Thyroid gland (tissue), 4 donors: Measurements from ENCODE around the gene ZNF888. TPM values are rescaled to one million over a fixed set of nuclear protein-coding genes. Genes with fewer than 3 reads are reported as not detected.
"Not testable (repeated sequence)": the region's sequence is repeated elsewhere in the genome, so short reads cannot be mapped to it uniquely, and the experiment has no call there.

Source experiments
- DNase-seq, 2 donors: peaks; one replicate each; pipeline ENCODE4 v3.0.0-alpha.2; 2019
- H3K27ac ChIP-seq, 3 donors: fragments of 200-600 bp; sonication (generic); 1 replicate in 2 of 3; 2 replicates in 1 of 3; pipeline ENCODE4 v1.5.1; 2016 to 2019; ENCODE audit warnings: mild to moderate bottlenecking in 1 of 3, moderate library complexity in 1 of 3
- H3K27me3 ChIP-seq: fragments of 200-600 bp; sonication (generic); one replicate; pipeline ENCODE4 v1.5.1; 2019
- H3K36me3 ChIP-seq, 2 donors: fragments of 200-600 bp; sonication (generic); one replicate each; pipeline ENCODE4 v1.5.1; 2016 to 2019
- H3K4me1 ChIP-seq, 2 donors: fragments of 200-600 bp; sonication (generic); one replicate each; pipeline ENCODE4 v1.5.1; 2017 to 2019
- H3K4me3 ChIP-seq, 3 donors: fragments of 200-600 bp; sonication (generic); replicated peaks in 1 of 3; 1 replicate in 2 of 3; 2 replicates in 1 of 3; pipeline ENCODE4 v1.5.1; 2016; ENCODE audit warnings: mild to moderate bottlenecking in 1 of 3
- H3K9me3 ChIP-seq: fragments of 200-600 bp; sonication (generic); one replicate; pipeline ENCODE4 v1.5.1; 2017
- POLR2A ChIP-seq, 2 donors: fragments of 450-650 bp; IDR thresholded peaks; one replicate each; pipeline ENCODE4 v1.6.1; 2017; ENCODE audit warnings: antibody characterized with exemption in 2 of 2, mild to moderate bottlenecking in 2 of 2, moderate library complexity in 1 of 2
- WGBS, 2 donors: methylation state at CpG; one replicate each; pipeline ENCODE4 v1.1.5; 2017; 5-methylcytosine and 5-hydroxymethylcytosine counted together
- intact Hi-C: fragments of 100-400 bp; cut with DNase I; formaldehyde crosslinking; loops from one replicate; pipeline ENCODE4 v1.15.1; 2023
- total RNA-seq, 4 donors: library from RNA; depleted of rRNA; stranded (reverse); fragments of >200 nt; gene quantifications; one replicate each; pipeline ENCODE4 v1.2.3, GENCODE V29; 2016
- TF ChIP-seq, protein P1 (sequence below), 6 experiments: fragments of 200-600 bp in 3 of 6; fragments of 450-650 bp in 3 of 6; sonication (generic) in 3 of 6; IDR thresholded peaks; one replicate each; pipeline ENCODE4 v1.5.1; 2016 to 2019; ENCODE audit warnings: antibody characterized with exemption in 6 of 6, mild to moderate bottlenecking in 2 of 6, inconsistent platforms in 1 of 6, moderate library complexity in 1 of 6

ZNF888 gene
- total RNA-seq, 4 donors from 2014 or later = 3.3 to 8.3 (median 6.8) TPM

DNA sequence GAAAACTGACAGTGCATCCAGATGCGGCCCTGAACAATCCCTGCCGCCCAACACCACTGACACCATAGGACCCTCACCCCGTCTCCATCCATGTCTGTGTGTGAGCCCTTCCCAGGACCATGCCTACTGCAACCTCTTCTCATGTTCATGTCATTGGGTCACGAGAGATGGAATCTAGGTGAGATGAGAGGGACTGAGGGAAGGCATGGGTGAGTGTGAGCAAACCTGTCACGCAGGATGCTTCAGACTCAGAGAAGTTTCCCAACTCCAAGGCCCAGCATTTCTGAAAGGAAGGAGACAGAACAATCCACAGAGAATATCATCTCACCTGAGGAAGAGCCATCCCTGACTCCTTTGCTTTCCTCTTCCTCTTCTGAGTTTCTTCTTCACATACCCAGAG, 5.7 kb downstream of the ZNF888 start:
- peaks cover 0 to 2% of the 10 kb centered on the region in 2 donors for H3K4me1 ChIP-seq
- no peak overlapping the region for H3K4me3 ChIP-seq
- no peaks in the 10 kb centered on the region for H3K36me3 ChIP-seq
- DNase-seq = no peak
- no peaks in the 10 kb centered on the region for H3K9me3 ChIP-seq
- 92 to 96% methylated on average over 5 of the region's 5 CpGs for WGBS, 2 donors
- H3K27me3 ChIP-seq = no peaks in the 10 kb centered on the region
- H3K27ac ChIP-seq = no peak overlapping the region
- TF ChIP-seq, protein P1, sequence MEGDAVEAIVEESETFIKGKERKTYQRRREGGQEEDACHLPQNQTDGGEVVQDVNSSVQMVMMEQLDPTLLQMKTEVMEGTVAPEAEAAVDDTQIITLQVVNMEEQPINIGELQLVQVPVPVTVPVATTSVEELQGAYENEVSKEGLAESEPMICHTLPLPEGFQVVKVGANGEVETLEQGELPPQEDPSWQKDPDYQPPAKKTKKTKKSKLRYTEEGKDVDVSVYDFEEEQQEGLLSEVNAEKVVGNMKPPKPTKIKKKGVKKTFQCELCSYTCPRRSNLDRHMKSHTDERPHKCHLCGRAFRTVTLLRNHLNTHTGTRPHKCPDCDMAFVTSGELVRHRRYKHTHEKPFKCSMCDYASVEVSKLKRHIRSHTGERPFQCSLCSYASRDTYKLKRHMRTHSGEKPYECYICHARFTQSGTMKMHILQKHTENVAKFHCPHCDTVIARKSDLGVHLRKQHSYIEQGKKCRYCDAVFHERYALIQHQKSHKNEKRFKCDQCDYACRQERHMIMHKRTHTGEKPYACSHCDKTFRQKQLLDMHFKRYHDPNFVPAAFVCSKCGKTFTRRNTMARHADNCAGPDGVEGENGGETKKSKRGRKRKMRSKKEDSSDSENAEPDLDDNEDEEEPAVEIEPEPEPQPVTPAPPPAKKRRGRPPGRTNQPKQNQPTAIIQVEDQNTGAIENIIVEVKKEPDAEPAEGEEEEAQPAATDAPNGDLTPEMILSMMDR (IDR thresholded peaks at IDR 0.05) = no peak
- intact Hi-C loops = no loop called here

DNA sequence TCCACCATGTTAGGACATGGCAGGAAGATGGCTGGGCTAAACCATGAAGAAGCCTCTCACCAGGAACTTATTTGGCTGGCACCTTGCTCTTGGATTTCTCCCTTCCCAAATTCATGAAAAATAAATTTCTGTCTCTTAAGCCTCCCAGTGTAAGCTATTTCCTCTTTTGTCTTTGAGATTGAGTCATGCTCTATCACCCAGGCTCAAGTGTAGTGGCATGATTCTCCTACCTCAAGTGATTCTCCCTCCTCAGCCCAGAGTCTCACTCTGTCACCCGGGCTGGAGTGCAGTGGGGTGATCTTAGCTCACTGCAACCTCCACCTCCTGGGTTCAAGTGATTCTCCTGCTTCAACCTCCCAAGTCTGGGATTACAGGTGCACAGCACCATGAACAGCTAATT, 12.6 kb downstream of the ZNF888 start:
- Histone ChIP-seq H3K9me3 (no peaks in the 10 kb centered on the region), H3K36me3 (peaks cover 0 to 10% of the 10 kb centered on the region in 2 donors), H3K4me1 (no peaks in the 10 kb centered on the region), H3K27ac (no peak overlapping the region), H3K4me3 (no peak overlapping the region), H3K27me3 (no peaks in the 10 kb centered on the region)
- WGBS, 2 donors = 65 to 74% methylated on average over 1 of the region's 1 CpG
- intact Hi-C loops = no loop called here
- DNase-seq = no peak
- TF ChIP-seq POLR2A (IDR thresholded peaks at IDR 0.05) = no peak
- TF ChIP-seq, protein P1 (IDR thresholded peaks at IDR 0.05) = no peak

DNA sequence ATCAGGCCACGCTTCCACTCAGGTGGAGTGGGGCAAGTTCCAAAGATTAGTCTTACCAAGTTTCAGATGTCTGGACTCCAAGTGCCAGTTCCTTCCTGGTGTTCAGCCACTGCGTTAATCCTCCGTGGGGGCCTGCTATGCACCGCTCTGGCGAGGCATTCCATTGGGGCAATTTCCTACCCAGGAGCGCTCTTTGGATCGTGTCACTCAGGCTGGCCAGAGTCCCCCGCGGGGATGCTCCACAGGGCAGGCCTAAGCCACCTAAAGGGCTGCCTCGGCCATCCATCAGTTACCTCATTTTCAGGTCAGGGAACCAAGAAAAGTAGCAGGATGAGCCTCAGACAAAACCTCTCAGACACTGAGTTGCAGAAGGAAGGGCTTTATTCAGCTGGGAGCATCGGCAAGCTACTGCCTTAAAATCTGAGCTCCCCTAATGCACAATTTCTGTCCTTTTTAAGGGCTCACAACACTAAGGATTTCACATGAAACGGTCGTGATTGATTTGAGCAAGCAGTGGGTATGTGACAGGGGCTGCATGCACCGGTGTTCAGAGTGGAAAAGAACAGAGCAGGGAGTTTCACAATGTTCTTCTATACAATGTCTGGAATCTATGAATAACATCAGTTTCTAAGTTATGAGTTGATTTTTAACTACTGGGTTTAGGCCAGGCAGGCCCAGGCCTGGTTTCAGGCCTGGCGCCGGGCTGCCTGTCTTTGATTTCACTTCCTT, 19.0 kb downstream of the ZNF888 start:
- H3K4me1 ChIP-seq, H3K9me3 ChIP-seq, intact Hi-C loops, H3K27ac ChIP-seq, H3K27me3 ChIP-seq, H3K36me3 ChIP-seq, H3K4me3 ChIP-seq, DNase-seq: not testable (repeated sequence)
- WGBS, 2 donors = 94 to 97% methylated on average over 15 to 16 of the region's 16 CpGs

DNA sequence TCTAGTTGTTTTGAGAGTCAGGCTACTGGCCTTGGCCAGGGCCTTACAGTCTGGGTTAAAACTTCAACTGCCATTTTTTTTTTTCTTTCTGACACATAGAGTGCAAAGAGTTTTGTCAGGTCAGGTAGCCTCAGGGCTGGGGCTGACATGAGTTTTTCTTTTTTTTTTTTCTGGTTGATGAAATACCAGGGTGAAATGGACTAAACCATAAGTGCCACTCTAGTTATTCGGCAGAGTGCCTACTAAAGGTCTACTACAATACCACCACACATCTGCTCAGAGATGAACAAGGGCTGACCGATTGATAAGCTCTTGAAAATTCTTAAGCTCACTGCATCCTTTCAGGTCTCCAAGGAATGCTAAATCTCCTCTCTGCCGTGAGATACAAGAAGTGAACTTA, 21.4 kb downstream of the ZNF888 start:
- Histone ChIP-seq H3K27ac (no peak overlapping the region), H3K27me3 (no peaks in the 10 kb centered on the region), H3K36me3 (peaks cover 0 to 2% of the 10 kb centered on the region in 2 donors), H3K4me3 (no peak overlapping the region), H3K4me1 (peaks cover 0 to 4% of the 10 kb centered on the region in 2 donors), H3K9me3 (no peaks in the 10 kb centered on the region)
- DNase-seq = no peak
- TF ChIP-seq, protein P1 (IDR thresholded peaks at IDR 0.05) = no peak
- no peak for TF ChIP-seq POLR2A (IDR thresholded peaks at IDR 0.05)
- WGBS, 2 donors = 44 to 49% methylated on average over 3 of the region's 3 CpGs
- intact Hi-C loops = no loop called here

DNA sequence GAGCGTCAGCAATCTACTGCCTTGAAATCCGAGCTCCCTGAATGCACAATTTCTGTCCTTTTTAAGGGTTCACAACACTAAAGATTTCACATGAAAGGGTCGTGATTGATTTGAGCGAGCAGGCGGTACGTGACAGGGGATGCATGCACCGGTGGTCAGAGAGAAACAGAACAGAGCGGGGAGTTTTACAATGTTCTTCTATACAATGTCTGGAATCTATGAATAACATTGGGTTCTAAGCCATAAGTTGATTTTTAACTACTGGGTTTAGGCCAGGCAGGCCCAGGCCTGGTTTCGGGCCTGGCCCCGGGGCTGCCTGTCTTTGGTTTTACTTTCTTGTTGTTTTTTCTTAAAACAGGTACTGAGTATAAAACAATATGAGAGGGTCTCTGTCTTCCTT, 24.6 kb downstream of the ZNF888 start:
- H3K27ac ChIP-seq, DNase-seq, intact Hi-C loops, H3K4me3 ChIP-seq, H3K27me3 ChIP-seq, H3K9me3 ChIP-seq, H3K36me3 ChIP-seq: not testable (repeated sequence)
- H3K4me1 ChIP-seq = peaks cover 4 to 12% of the 10 kb centered on the region in 2 donors
- 93 to 94% methylated on average over 10 of the region's 10 CpGs for WGBS, 2 donors

DNA sequence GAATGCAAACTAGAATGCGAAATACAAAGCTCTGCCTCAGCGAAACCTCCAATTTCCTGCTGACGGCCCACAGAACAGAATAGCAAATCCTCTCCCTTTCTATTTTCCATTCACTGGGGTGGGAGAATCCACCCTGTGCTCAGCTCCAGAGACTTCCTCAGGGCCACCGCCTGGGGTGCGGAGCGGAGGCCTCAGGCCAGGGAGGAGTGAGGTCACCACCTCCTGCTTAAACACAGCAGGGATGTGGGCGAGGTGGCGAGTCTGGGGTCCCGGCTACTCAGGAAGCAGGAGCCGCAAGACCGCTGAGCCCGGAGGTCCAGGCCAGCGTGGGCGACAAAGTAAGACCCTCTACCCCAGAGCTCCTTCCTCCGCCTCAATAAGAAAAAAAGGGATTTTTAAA, 25.1 kb downstream of the ZNF888 start:
- Histone ChIP-seq H3K27me3 (no peaks in the 10 kb centered on the region), H3K27ac (peak overlapping the region in 2 of 3 donors; percentile 8 to 83), H3K4me1 (peaks cover 4 to 12% of the 10 kb centered on the region in 2 donors), H3K36me3 (no peaks in the 10 kb centered on the region), H3K9me3 (no peaks in the 10 kb centered on the region), H3K4me3 (peak overlapping the region in 1 of 3 donors; percentile 73)
- WGBS, 2 donors = 73 to 84% methylated on average over 15 of the region's 15 CpGs
- no peak for DNase-seq
- no peak for TF ChIP-seq POLR2A (IDR thresholded peaks at IDR 0.05)
- TF ChIP-seq, protein P1 (IDR thresholded peaks at IDR 0.05) = no peak
- intact Hi-C loops = no loop called here
